ENCODE measurements around the gene GREB1. TPM values are rescaled to one million over a fixed set of nuclear protein-coding genes. Genes with fewer than 3 reads are reported as not detected.

The GREB1 gene
- total RNA-seq, 2 donors from 2014 or later, result 0.15 to 1.1 TPM

- H3K27ac Mint-ChIP-seq, result no peak overlapping the region
- H3K36me3 Mint-ChIP-seq (ENCODE audit: low read depth), result no peaks in the 10 kb centered on the region
- ATAC-seq, result no peak
- no peak for DNase-seq
- H3K4me1 Mint-ChIP-seq, result no peaks in the 10 kb centered on the region
- no peak overlapping the region for H3K4me3 Mint-ChIP-seq
- H3K9me3 ChIP-seq (ENCODE audit: control insufficient read depth, low read length, poor library complexity, severe bottlenecking), result no peaks in the 10 kb centered on the region
- H3K27me3 Mint-ChIP-seq, result peaks cover 49% of the 10 kb centered on the region
Measured at GRCh38 chr2:11562476-11562875, 28.6 kb downstream of the GREB1 start.

- Mint-ChIP-seq H3K4me1 (no peaks in the 10 kb centered on the region), H3K4me3 (no peak overlapping the region), H3K27me3 (peaks cover 50% of the 10 kb centered on the region), H3K36me3 (ENCODE audit: low read depth) (no peaks in the 10 kb centered on the region), H3K27ac (no peak overlapping the region)
- DNase-seq (no peak), ATAC-seq (no peak)
- no peaks in the 10 kb centered on the region for H3K9me3 ChIP-seq (ENCODE audit: control insufficient read depth, low read length, poor library complexity, severe bottlenecking)
Measured at GRCh38 chr2:11563784-11564666, 30.2 kb downstream of the GREB1 start.

DNA sequence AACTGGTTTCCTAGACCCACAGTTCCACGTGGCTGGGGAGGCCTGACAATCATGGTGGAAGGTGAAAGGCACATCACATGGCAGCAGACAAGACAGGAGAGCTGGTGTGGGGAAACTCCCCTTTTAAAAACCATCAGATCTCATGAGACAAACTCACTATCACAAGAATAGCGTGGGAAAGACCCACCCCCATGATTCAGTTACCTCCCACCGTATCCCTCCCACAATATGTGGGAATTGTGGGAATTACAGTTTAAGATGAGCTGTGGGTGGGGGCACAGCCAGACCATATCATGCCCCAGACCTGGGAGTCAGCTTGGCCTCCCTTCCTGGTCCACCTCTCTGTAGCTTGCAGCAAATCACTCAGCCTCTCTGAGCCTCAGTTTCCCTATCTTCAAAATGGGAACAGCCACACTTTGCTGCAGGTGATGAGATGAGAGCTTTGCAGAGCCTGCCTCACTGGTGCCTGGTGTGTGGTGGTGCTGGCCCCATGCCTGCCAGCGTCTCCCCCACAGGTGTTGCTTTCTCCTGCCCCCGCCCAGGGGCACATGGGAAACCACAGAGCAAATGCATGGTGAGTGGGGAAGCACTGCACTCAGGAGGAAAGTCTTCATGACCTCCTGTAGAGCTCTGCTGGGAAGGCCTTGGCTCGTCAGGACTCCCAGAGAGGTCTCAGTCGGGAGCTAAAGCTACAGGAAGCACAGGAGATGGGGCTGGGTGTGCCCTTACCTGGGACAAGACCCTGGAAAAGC is 31.1 kb downstream of the GREB1 start:
- Mint-ChIP-seq H3K4me1 (no peaks in the 10 kb centered on the region), H3K36me3 (ENCODE audit: low read depth) (no peaks in the 10 kb centered on the region), H3K4me3 (no peak overlapping the region), H3K27ac (no peak overlapping the region), H3K27me3 (peaks cover 49% of the 10 kb centered on the region)
- H3K9me3 ChIP-seq (ENCODE audit: control insufficient read depth, low read length, poor library complexity, severe bottlenecking), result no peaks in the 10 kb centered on the region
- ATAC-seq, result no peak
- DNase-seq, result no peak

GRCh38 chr2:11566383-11566782 is 32.5 kb downstream of the GREB1 start:
- no peaks in the 10 kb centered on the region for H3K9me3 ChIP-seq (ENCODE audit: control insufficient read depth, low read length, poor library complexity, severe bottlenecking)
- ATAC-seq (no peak), DNase-seq (no peak)
- H3K36me3 Mint-ChIP-seq (ENCODE audit: low read depth), result no peaks in the 10 kb centered on the region
- H3K27ac Mint-ChIP-seq, result no peak overlapping the region
- H3K27me3 Mint-ChIP-seq, result peaks cover 40% of the 10 kb centered on the region
- no peak overlapping the region for H3K4me3 Mint-ChIP-seq
- no peaks in the 10 kb centered on the region for H3K4me1 Mint-ChIP-seq

GRCh38 chr2:11567631-11568031 is 33.8 kb downstream of the GREB1 start:
- H3K9me3 ChIP-seq (ENCODE audit: control insufficient read depth, low read length, poor library complexity, severe bottlenecking), result no peaks in the 10 kb centered on the region
- Mint-ChIP-seq H3K27me3 (peaks cover 34% of the 10 kb centered on the region), H3K4me1 (no peaks in the 10 kb centered on the region), H3K4me3 (no peak overlapping the region), H3K36me3 (ENCODE audit: low read depth) (no peaks in the 10 kb centered on the region), H3K27ac (no peak overlapping the region)
- DNase-seq, result no peak
- ATAC-seq, result no peak

DNA sequence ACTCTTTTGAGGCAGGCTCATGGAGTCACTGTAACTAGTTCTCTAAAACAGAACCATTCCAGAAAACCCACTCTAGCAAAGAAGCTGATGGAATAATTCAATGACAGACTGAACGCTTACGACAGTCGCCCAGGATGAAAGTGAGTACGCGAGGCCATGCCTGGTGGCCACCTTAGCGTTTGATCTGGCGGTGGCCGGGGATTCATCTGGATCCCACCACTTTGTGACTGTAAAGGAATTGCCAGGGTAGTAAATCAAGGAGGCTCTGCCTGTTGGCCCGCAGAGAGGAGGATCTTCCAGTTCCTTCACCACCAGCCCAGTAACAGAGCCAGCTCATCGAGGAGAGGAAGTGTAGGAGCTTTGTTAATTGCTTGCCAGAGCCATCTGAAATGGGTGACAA is 34.6 kb downstream of the GREB1 start:
- H3K27me3 Mint-ChIP-seq, result peaks cover 34% of the 10 kb centered on the region
- DNase-seq, result no peak
- no peaks in the 10 kb centered on the region for H3K36me3 Mint-ChIP-seq (ENCODE audit: low read depth)
- no peaks in the 10 kb centered on the region for H3K9me3 ChIP-seq (ENCODE audit: control insufficient read depth, low read length, poor library complexity, severe bottlenecking)
- ATAC-seq, result no peak
- H3K4me3 Mint-ChIP-seq, result no peak overlapping the region
- H3K4me1 Mint-ChIP-seq, result no peaks in the 10 kb centered on the region
- no peak overlapping the region for H3K27ac Mint-ChIP-seq

GRCh38 chr2:11569636-11570035 is 35.8 kb downstream of the GREB1 start:
- DNase-seq (no peak), ATAC-seq (no peak)
- no peak overlapping the region for H3K27ac Mint-ChIP-seq
- peaks cover 34% of the 10 kb centered on the region for H3K27me3 Mint-ChIP-seq
- H3K4me1 Mint-ChIP-seq, result no peaks in the 10 kb centered on the region
- no peak overlapping the region for H3K4me3 Mint-ChIP-seq
- no peaks in the 10 kb centered on the region for H3K36me3 Mint-ChIP-seq (ENCODE audit: low read depth)
- no peaks in the 10 kb centered on the region for H3K9me3 ChIP-seq (ENCODE audit: control insufficient read depth, low read length, poor library complexity, severe bottlenecking)

GRCh38 chr2:11571170-11571569 is 37.3 kb downstream of the GREB1 start:
- no peak overlapping the region for H3K27ac Mint-ChIP-seq
- no peak for ATAC-seq
- H3K9me3 ChIP-seq (ENCODE audit: control insufficient read depth, low read length, poor library complexity, severe bottlenecking), result no peaks in the 10 kb centered on the region
- H3K4me3 Mint-ChIP-seq, result no peak overlapping the region
- no peak for DNase-seq
- no peaks in the 10 kb centered on the region for H3K36me3 Mint-ChIP-seq (ENCODE audit: low read depth)
- H3K4me1 Mint-ChIP-seq, result no peaks in the 10 kb centered on the region
- peaks cover 38% of the 10 kb centered on the region for H3K27me3 Mint-ChIP-seq

DNA sequence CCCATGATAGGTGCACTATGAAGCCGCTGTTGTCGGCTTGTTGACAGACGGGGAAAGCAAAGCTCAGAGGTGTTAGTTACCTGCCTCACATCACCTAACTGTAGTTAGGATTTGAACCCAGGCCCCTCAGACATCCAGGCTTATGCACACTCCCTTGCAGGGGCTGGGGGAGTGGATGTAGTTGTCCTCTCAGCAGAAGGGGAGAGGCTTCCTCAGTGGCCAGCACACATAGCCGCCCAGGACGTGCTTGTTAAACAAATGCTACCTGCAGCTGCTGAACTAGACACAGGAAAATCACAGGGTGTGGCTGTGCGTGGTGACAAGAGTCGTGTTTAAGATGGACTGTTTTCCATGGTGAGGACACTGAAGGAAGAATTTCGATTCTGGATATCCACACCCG is 39.2 kb downstream of the GREB1 start:
- Mint-ChIP-seq H3K27me3 (peaks cover 28% of the 10 kb centered on the region), H3K36me3 (ENCODE audit: low read depth) (no peaks in the 10 kb centered on the region), H3K4me1 (no peaks in the 10 kb centered on the region)

DNA sequence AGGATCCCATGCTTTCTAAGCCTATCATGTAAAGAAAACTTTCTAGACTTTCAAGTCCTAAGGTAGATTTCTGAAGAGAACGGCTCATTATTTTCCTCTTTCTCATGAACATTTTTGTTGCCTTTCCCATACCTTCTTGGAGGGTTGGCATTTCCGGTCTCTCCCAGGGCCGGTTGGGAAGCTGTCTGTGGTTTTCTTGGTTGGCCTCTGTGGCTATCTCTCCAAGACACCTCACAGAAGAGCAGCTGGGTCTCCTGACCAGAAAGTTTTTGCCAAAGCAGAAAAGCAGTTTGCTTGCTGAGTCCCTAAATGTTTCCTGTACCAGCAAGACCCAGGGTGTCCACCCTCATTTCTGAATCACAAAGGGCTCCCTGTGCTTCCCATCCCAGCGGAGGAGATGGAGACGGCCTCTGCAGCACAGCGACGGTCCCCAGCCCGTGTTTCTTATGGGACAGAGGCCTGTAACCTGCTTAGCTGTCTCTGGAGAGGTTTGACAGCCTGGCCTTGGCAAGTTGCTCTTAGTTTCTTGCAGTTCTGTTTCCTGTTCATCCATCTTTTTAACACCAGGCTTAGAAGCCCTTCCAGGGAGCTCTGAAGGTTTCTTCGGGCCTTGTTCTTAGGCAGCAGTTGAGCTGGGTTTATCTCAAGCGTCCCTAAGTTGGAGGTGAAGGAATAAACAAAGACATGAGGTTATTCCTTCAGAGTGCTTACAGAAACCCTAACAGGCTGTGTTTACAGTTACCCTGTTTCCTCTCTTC is 39.8 kb downstream of the GREB1 start:
- H3K9me3 ChIP-seq (ENCODE audit: control insufficient read depth, low read length, poor library complexity, severe bottlenecking), result no peaks in the 10 kb centered on the region
- Mint-ChIP-seq H3K4me3 (no peak overlapping the region), H3K36me3 (ENCODE audit: low read depth) (no peaks in the 10 kb centered on the region), H3K27me3 (peaks cover 22% of the 10 kb centered on the region), H3K27ac (no peak overlapping the region), H3K4me1 (no peaks in the 10 kb centered on the region)
- no peak for DNase-seq
- ATAC-seq, result no peak

More for the DNA sequence above, 39.2 kb downstream of the GREB1 start:
- ATAC-seq, result no peak
- DNase-seq, result no peak
- Mint-ChIP-seq H3K4me3 (no peak overlapping the region), H3K27ac (no peak overlapping the region)
- H3K9me3 ChIP-seq (ENCODE audit: control insufficient read depth, low read length, poor library complexity, severe bottlenecking), result no peaks in the 10 kb centered on the region

GRCh38 chr2:11574176-11575046 is 40.6 kb downstream of the GREB1 start:
- no peaks in the 10 kb centered on the region for H3K4me1 Mint-ChIP-seq
- ATAC-seq (no peak), DNase-seq (no peak)
- no peaks in the 10 kb centered on the region for H3K36me3 Mint-ChIP-seq (ENCODE audit: low read depth)
- no peak overlapping the region for H3K4me3 Mint-ChIP-seq
- H3K9me3 ChIP-seq (ENCODE audit: control insufficient read depth, low read length, poor library complexity, severe bottlenecking), result no peaks in the 10 kb centered on the region
- H3K27me3 Mint-ChIP-seq, result peaks cover 19% of the 10 kb centered on the region
- no peak overlapping the region for H3K27ac Mint-ChIP-seq

DNA sequence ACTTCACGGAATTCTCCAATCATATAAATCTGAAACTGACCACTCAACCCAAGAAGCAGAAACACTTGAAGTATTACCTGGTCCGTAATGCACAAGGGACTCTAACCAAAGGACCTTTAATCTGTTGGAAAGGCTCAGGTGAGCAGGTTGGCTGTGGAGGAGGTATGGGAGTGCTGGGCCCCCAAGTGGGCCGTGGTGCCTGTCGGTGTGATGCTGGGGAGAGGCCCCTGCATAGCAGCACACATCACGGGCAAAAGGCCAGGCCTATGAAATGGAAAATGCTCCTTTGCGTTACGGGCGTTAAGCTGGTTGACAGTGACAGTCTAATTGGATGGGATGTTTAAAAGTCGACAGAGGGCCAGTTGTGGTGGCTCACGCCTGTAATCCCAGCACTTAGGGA is 42.6 kb downstream of the GREB1 start:
- ATAC-seq (no peak), DNase-seq (no peak)
- H3K4me1 Mint-ChIP-seq, result no peaks in the 10 kb centered on the region
- H3K9me3 ChIP-seq (ENCODE audit: control insufficient read depth, low read length, poor library complexity, severe bottlenecking), result no peaks in the 10 kb centered on the region
- H3K4me3 Mint-ChIP-seq, result no peak overlapping the region
- no peak overlapping the region for H3K27ac Mint-ChIP-seq
- peaks cover 21% of the 10 kb centered on the region for H3K27me3 Mint-ChIP-seq
- H3K36me3 Mint-ChIP-seq (ENCODE audit: low read depth), result no peaks in the 10 kb centered on the region

All from T-helper 17 cell (primary cell).